ENCODE results near the gene SPTLC3. TPM values are rescaled to one million over a fixed set of nuclear protein-coding genes. Genes with fewer than 3 reads are reported as not detected.

The SPTLC3 gene
- total RNA-seq, 2 experiments from 2014 or later: 1.1 to 1.3 TPM

- ChIA-PET POLR2A (no interaction called here), CTCF (interaction anchor here (0.6 to 0.7 kb wide), 2 partner anchors 75 to 98 kb away, joined by 3 read pairs; no protein-coding TSS in a partner anchor)
- intact Hi-C loops (cut with DNase I, micrococcal nuclease): no loop called here
- H3K4me3 Mint-ChIP-seq: no peak overlapping the region
- DNase-seq (no peak), ATAC-seq (no peak)
- no peaks in the 10 kb centered on the region for H3K4me1 Mint-ChIP-seq
- no peaks in the 10 kb centered on the region for H3K36me3 Mint-ChIP-seq (ENCODE audit: low read depth)
- peaks cover 2% of the 10 kb centered on the region for H3K9me3 Mint-ChIP-seq (ENCODE audit: low read depth)
- no peaks in the 10 kb centered on the region for H3K27me3 Mint-ChIP-seq
- no peak overlapping the region for H3K27ac Mint-ChIP-seq
These were observed 26.8 kb downstream of the SPTLC3 start for GRCh38 chr20:13035399-13036152.

- no peak for DNase-seq
- no peaks in the 10 kb centered on the region for H3K4me1 Mint-ChIP-seq
- POLR2A ChIA-PET: no interaction called here
- H3K27ac Mint-ChIP-seq: no peak overlapping the region
- H3K36me3 Mint-ChIP-seq (ENCODE audit: low read depth): no peaks in the 10 kb centered on the region
- no peaks in the 10 kb centered on the region for H3K9me3 Mint-ChIP-seq (ENCODE audit: low read depth)
- intact Hi-C loops (cut with DNase I, micrococcal nuclease): no loop called here
- no peak overlapping the region for H3K4me3 Mint-ChIP-seq
- H3K27me3 Mint-ChIP-seq: no peaks in the 10 kb centered on the region
- no peak for ATAC-seq
- CTCF ChIA-PET: no interaction called here
These were observed 29.0 kb downstream of the SPTLC3 start for GRCh38 chr20:13037727-13038126.

GRCh38 chr20:13041574-13042457 lies 33.0 kb downstream of the SPTLC3 start:
- intact Hi-C loops (cut with DNase I, micrococcal nuclease): no loop called here
- Mint-ChIP-seq H3K4me1 (no peaks in the 10 kb centered on the region), H3K27me3 (no peaks in the 10 kb centered on the region), H3K4me3 (no peak overlapping the region), H3K27ac (no peak overlapping the region), H3K9me3 (ENCODE audit: low read depth) (no peaks in the 10 kb centered on the region), H3K36me3 (ENCODE audit: low read depth) (no peaks in the 10 kb centered on the region)
- ChIA-PET CTCF (no interaction called here), POLR2A (no interaction called here)
- ATAC-seq (no peak), DNase-seq (no peak)

- Mint-ChIP-seq H3K4me3 (no peak overlapping the region), H3K36me3 (ENCODE audit: low read depth) (no peaks in the 10 kb centered on the region), H3K4me1 (no peaks in the 10 kb centered on the region), H3K9me3 (ENCODE audit: low read depth) (no peaks in the 10 kb centered on the region), H3K27ac (no peak overlapping the region), H3K27me3 (no peaks in the 10 kb centered on the region)
- CTCF ChIA-PET: no interaction called here
- no peak for ATAC-seq
- intact Hi-C loops (cut with DNase I, micrococcal nuclease): no loop called here
- DNase-seq: no peak
- POLR2A ChIA-PET: no interaction called here
These were observed 33.7 kb downstream of the SPTLC3 start for GRCh38 chr20:13042458-13042794.

GRCh38 chr20:13046409-13046808 lies 37.6 kb downstream of the SPTLC3 start:
- Mint-ChIP-seq H3K36me3 (ENCODE audit: low read depth) (peaks cover 2% of the 10 kb centered on the region), H3K9me3 (ENCODE audit: low read depth) (no peaks in the 10 kb centered on the region), H3K4me3 (no peak overlapping the region), H3K27ac (no peak overlapping the region), H3K27me3 (no peaks in the 10 kb centered on the region), H3K4me1 (no peaks in the 10 kb centered on the region)
- CTCF ChIA-PET: no interaction called here
- POLR2A ChIA-PET: no interaction called here
- intact Hi-C loops (cut with DNase I, micrococcal nuclease): no loop called here
- ATAC-seq: no peak
- no peak for DNase-seq

GRCh38 chr20:13054011-13054410 lies 45.2 kb downstream of the SPTLC3 start:
- no peak overlapping the region for H3K27ac Mint-ChIP-seq
- no peak for ATAC-seq

GRCh38 chr20:13058666-13059389 lies 50.1 kb downstream of the SPTLC3 start:
- Mint-ChIP-seq H3K9me3 (ENCODE audit: low read depth) (no peaks in the 10 kb centered on the region), H3K4me3 (no peak overlapping the region), H3K36me3 (ENCODE audit: low read depth) (no peaks in the 10 kb centered on the region), H3K27ac (no peak overlapping the region), H3K27me3 (no peaks in the 10 kb centered on the region), H3K4me1 (no peaks in the 10 kb centered on the region)
- no peak for ATAC-seq
- DNase-seq: no peak
- intact Hi-C loops (cut with DNase I, micrococcal nuclease): loop anchor here in 1 of 2 experiments (5.0 kb wide), 1 partner anchor 122 kb away; no protein-coding TSS in a partner anchor
- POLR2A ChIA-PET: no interaction called here
- CTCF ChIA-PET: interaction anchor here (0.8 kb wide), 1 partner anchor 9 kb away, joined by 3 read pairs; no protein-coding TSS in a partner anchor

More at GRCh38 chr20:13054011-13054410, 45.2 kb downstream of the SPTLC3 start:
- no peak for DNase-seq
- no peaks in the 10 kb centered on the region for H3K4me1 Mint-ChIP-seq
- peaks cover 2% of the 10 kb centered on the region for H3K9me3 Mint-ChIP-seq (ENCODE audit: low read depth)
- POLR2A ChIA-PET: no interaction called here
- intact Hi-C loops (cut with DNase I, micrococcal nuclease): no loop called here
- peaks cover 2% of the 10 kb centered on the region for H3K36me3 Mint-ChIP-seq (ENCODE audit: low read depth)
- CTCF ChIA-PET: no interaction called here
- H3K27me3 Mint-ChIP-seq: no peaks in the 10 kb centered on the region
- H3K4me3 Mint-ChIP-seq: no peak overlapping the region

GRCh38 chr20:13059398-13060136 lies 50.8 kb downstream of the SPTLC3 start:
- Mint-ChIP-seq H3K27me3 (no peaks in the 10 kb centered on the region), H3K4me1 (no peaks in the 10 kb centered on the region), H3K36me3 (ENCODE audit: low read depth) (no peaks in the 10 kb centered on the region), H3K27ac (no peak overlapping the region), H3K9me3 (ENCODE audit: low read depth) (no peaks in the 10 kb centered on the region), H3K4me3 (no peak overlapping the region)
- intact Hi-C loops (cut with DNase I, micrococcal nuclease): loop anchor here in 1 of 2 experiments (5.0 kb wide), 1 partner anchor 122 kb away; no protein-coding TSS in a partner anchor
- CTCF ChIA-PET: interaction anchor here (0.8 kb wide), 1 partner anchor 8 kb away, joined by 3 read pairs; no protein-coding TSS in a partner anchor
- ATAC-seq (no peak), DNase-seq (no peak)
- POLR2A ChIA-PET: no interaction called here

GRCh38 chr20:13060327-13060726 lies 51.6 kb downstream of the SPTLC3 start:
- H3K4me1 Mint-ChIP-seq: no peaks in the 10 kb centered on the region
- H3K27ac Mint-ChIP-seq: no peak overlapping the region
- no peaks in the 10 kb centered on the region for H3K9me3 Mint-ChIP-seq (ENCODE audit: low read depth)
- intact Hi-C loops (cut with DNase I, micrococcal nuclease): no loop called here
- no peak overlapping the region for H3K4me3 Mint-ChIP-seq
- CTCF ChIA-PET: no interaction called here
- POLR2A ChIA-PET: no interaction called here
- no peaks in the 10 kb centered on the region for H3K27me3 Mint-ChIP-seq
- H3K36me3 Mint-ChIP-seq (ENCODE audit: low read depth): no peaks in the 10 kb centered on the region
- no peak for DNase-seq
- ATAC-seq: no peak

GRCh38 chr20:13061381-13061780 lies 52.6 kb downstream of the SPTLC3 start:
- POLR2A ChIA-PET: no interaction called here
- CTCF ChIA-PET: no interaction called here
- intact Hi-C loops (cut with DNase I, micrococcal nuclease): no loop called here
- H3K36me3 Mint-ChIP-seq (ENCODE audit: low read depth): no peaks in the 10 kb centered on the region
- no peak overlapping the region for H3K4me3 Mint-ChIP-seq
- no peaks in the 10 kb centered on the region for H3K4me1 Mint-ChIP-seq
- H3K27me3 Mint-ChIP-seq: no peaks in the 10 kb centered on the region
- H3K27ac Mint-ChIP-seq: no peak overlapping the region
- ATAC-seq: no peak
- DNase-seq: no peak
- no peaks in the 10 kb centered on the region for H3K9me3 Mint-ChIP-seq (ENCODE audit: low read depth)

- Mint-ChIP-seq H3K4me3 (no peak overlapping the region), H3K36me3 (ENCODE audit: low read depth) (peaks cover 2% of the 10 kb centered on the region), H3K4me1 (no peaks in the 10 kb centered on the region), H3K9me3 (ENCODE audit: low read depth) (peaks cover 1% of the 10 kb centered on the region), H3K27me3 (no peaks in the 10 kb centered on the region), H3K27ac (no peak overlapping the region)
- ChIA-PET POLR2A (no interaction called here), CTCF (no interaction called here)
- ATAC-seq (no peak), DNase-seq (no peak)
- intact Hi-C loops (cut with DNase I, micrococcal nuclease): no loop called here
These were observed 54.0 kb downstream of the SPTLC3 start for GRCh38 chr20:13062789-13063188.

Data from activated CD4-positive, alpha-beta T cell treated with anti-CD3 and anti-CD28 coated beads for 36 hours (primary cell).